Heart left ventricle (tissue), 16 donors: ENCODE results near the gene ADAD1. TPM values are rescaled to one million over a fixed set of nuclear protein-coding genes. Genes with fewer than 3 reads are reported as not detected.

Experiments used
- ATAC-seq, 4 donors: fragments of 200-7000 bp; cut with Tn5 transposase; one replicate each; pipeline ENCODE4 v1.9.1; 2020 to 2022; ENCODE audit warnings: moderate library complexity in 4 of 4, mild to moderate bottlenecking in 3 of 4, moderate number of reproducible peaks in 1 of 4
- DNase-seq, 5 donors: peaks; one replicate each; pipeline ENCODE4 v3.0.0-alpha.2; 2020
- H3K27ac ChIP-seq, 12 donors: fragments of 200-600 bp; sonication (generic) in 4 of 12; one replicate each; pipeline versions ENCODE4 v1.5.0 to v1.8.0; 2016 to 2022; ENCODE audit warnings: mild to moderate bottlenecking in 2 of 12
- H3K27me3 ChIP-seq, 9 donors: fragments of 200-600 bp; sonication (generic) in 2 of 9; one replicate each; pipeline versions ENCODE4 v1.5.1 to v1.8.0; 2016 to 2022; ENCODE audit warnings: mild to moderate bottlenecking in 3 of 9
- H3K36me3 ChIP-seq, 9 donors: fragments of 200-600 bp; sonication (generic) in 2 of 9; one replicate each; pipeline versions ENCODE4 v1.5.0 to v1.8.0; 2018 to 2022; ENCODE audit warnings: mild to moderate bottlenecking in 2 of 9
- H3K4me1 ChIP-seq, 12 donors: fragments of 200-600 bp; sonication (generic) in 4 of 12; one replicate each; pipeline versions ENCODE4 v1.5.0 to v1.8.0; 2016 to 2022; ENCODE audit warnings: mild to moderate bottlenecking in 3 of 12
- H3K4me3 ChIP-seq, 12 donors: fragments of 200-600 bp; sonication (generic) in 4 of 12; one replicate each; pipeline versions ENCODE4 v1.5.0 to v1.8.0; 2017 to 2022; ENCODE audit warnings: mild to moderate bottlenecking in 9 of 12, moderate library complexity in 4 of 12
- H3K9me3 ChIP-seq, 12 donors: fragments of 200-600 bp; sonication (generic) in 4 of 12; one replicate each; pipeline versions ENCODE4 v1.5.0 to v1.8.0; 2016 to 2022; ENCODE audit warnings: mild to moderate bottlenecking in 1 of 12
- CTCF ChIP-seq, 12 donors: fragments of 200-600 bp; sonication (generic) in 4 of 12; IDR thresholded peaks; one replicate each; pipeline versions ENCODE4 v1.5.0 to v1.8.0; 2018 to 2022; ENCODE audit warnings: antibody characterized with exemption in 12 of 12, mild to moderate bottlenecking in 5 of 12
- POLR2A ChIP-seq, 2 donors: fragments of 450-650 bp; IDR thresholded peaks; one replicate each; pipeline ENCODE4 v1.6.1; 2017; ENCODE audit warnings: antibody characterized with exemption in 2 of 2, mild to moderate bottlenecking in 2 of 2, moderate library complexity in 2 of 2
- WGBS, 4 donors: extraction: QIAGEN DNeasy Blood & Tissue Kit in 2 of 4; methylation state at CpG; one replicate each; pipeline versions ENCODE4 v1.1.5 to v1.1.7; 2013 to 2018; 5-methylcytosine and 5-hydroxymethylcytosine counted together
- intact Hi-C, 10 donors: fragments of 100-400 bp; cut with DNase I; formaldehyde crosslinking; loops; one replicate each; pipeline versions ENCODE4 v1.11.1 to v1.14.2; 2022
- polyA plus RNA-seq, 2 donors: library from polyadenylated mRNA; stranded (reverse); fragments of 200-250 nt; gene quantifications; one replicate each; pipeline ENCODE4 v1.2.3, GENCODE V29; 2013
- total RNA-seq, 9 donors: library from RNA; depleted of rRNA in 2 of 9; stranded (reverse); fragments of >200 nt in 2 of 9; fragmentation: NEBNext Ultra II Directional in 3 of 9; extraction: Animal tissue kit (Norgen Biotek cat#: 25700) in 3 of 9; gene quantifications; one replicate each; pipeline versions ENCODE4 v1.1.0 to v1.2.4, GENCODE V29; 2016 to 2023
- donor health status: ischemic (EF 13 %, LVEDD 7.1; RV severe dilation, severe dysfunction).
- donor health status: healthy with polysubstance abuse.
- donor health status: DM: no; HTN: yes; CAD: no.
- donor health status: DM: no; HTN: no; CAD: no.
- donor health status: ischemic (EF 25% LVEDD 6.9; RV normal size, moderate dysfunction).
- donor health status: ischemic (EF 25% LVEDD 5.7; RV mildly dilated, moderate dysfunction).
- donor health status: healthy.
- donor health status: DM: yes; HTN: yes; CAD: no.
- donor health status: ischemic (EF 35%, LVEDD 5.7; RV mildly dilated, moderate dysfunction).
- donor health status: nonischemic (EF 11% LVEDD 7.7; RV severe dilation, severe dysfunction).
- donor health status: DM: yes; HTN: yes; CAD: no.
- donor health status: PGD.
- donor health status: ischemic (EF 29% LVEDD 5.4; RV normal size, mild dysfunction).
- donor health status: nonischemic (EF 23%, LVEDD 6.1; RV moderate dilation, normal function).

ADAD1 gene
- total and polyA plus RNA-seq, 11 donors: not detected

GRCh38 chr4:122434285-122434684 lies 55.5 kb downstream of the ADAD1 start:
- TF ChIP-seq CTCF (IDR thresholded peaks at IDR 0.05): no peak
- TF ChIP-seq POLR2A (IDR thresholded peaks at IDR 0.05): no peak
- Histone ChIP-seq H3K36me3 (no peaks in the 10 kb centered on the region), H3K4me1 (no peaks in the 10 kb centered on the region), H3K4me3 (no peak overlapping the region), H3K27ac (no peak overlapping the region), H3K27me3 (no peaks in the 10 kb centered on the region), H3K9me3 (no peaks in the 10 kb centered on the region)
- DNase-seq (no peak), ATAC-seq (no peak)
- intact Hi-C loops: no loop called here
- WGBS, 4 donors: 71 to 77% (median 74%) methylated on average over 3 of the region's 3 CpGs

- Histone ChIP-seq H3K4me3 (no peak overlapping the region), H3K4me1 (no peaks in the 10 kb centered on the region), H3K9me3 (no peaks in the 10 kb centered on the region), H3K36me3 (no peaks in the 10 kb centered on the region), H3K27ac (no peak overlapping the region), H3K27me3 (no peaks in the 10 kb centered on the region)
- no peak for DNase-seq
- ATAC-seq: no peak
- no peak for TF ChIP-seq CTCF (IDR thresholded peaks at IDR 0.05)
- no peak for TF ChIP-seq POLR2A (IDR thresholded peaks at IDR 0.05)
- intact Hi-C loops: no loop called here
These were observed 72.0 kb downstream of the ADAD1 start for GRCh38 chr4:122450847-122451246.

GRCh38 chr4:122453384-122453995 lies 74.7 kb downstream of the ADAD1 start:
- WGBS, 4 donors: 24 to 48% (median 44%) methylated on average over 1 of the region's 1 CpG
- H3K4me3 ChIP-seq: no peak overlapping the region
- TF ChIP-seq POLR2A (IDR thresholded peaks at IDR 0.05) (no peak), CTCF (IDR thresholded peaks at IDR 0.05) (no peak)
- no peak overlapping the region for H3K27ac ChIP-seq
- intact Hi-C loops: no loop called here
- DNase-seq (no peak), ATAC-seq (no peak)
- no peaks in the 10 kb centered on the region for H3K27me3 ChIP-seq
- no peaks in the 10 kb centered on the region for H3K36me3 ChIP-seq
- H3K9me3 ChIP-seq: no peaks in the 10 kb centered on the region
- peaks cover 0 to 7% (median 0%) of the 10 kb centered on the region in 12 donors for H3K4me1 ChIP-seq

GRCh38 chr4:122456231-122457116 lies 77.7 kb downstream of the ADAD1 start, which contains the start of gene IL2:
IL2 (minus strand) TSS chr4:122456725; CDS start chr4:122456440, 285 bp downstream.
- H3K27ac ChIP-seq: no peak within 1 kb of the TSS
- 81 to 91% (median 83%) methylated on average over 2 of the region's 2 CpGs for WGBS, 4 donors
- no peaks in the 10 kb centered on the region for H3K9me3 ChIP-seq
- TF ChIP-seq CTCF (IDR thresholded peaks at IDR 0.05) (no peak), POLR2A (IDR thresholded peaks at IDR 0.05) (no peak)
- ATAC-seq (no peak), DNase-seq (no peak)
- H3K4me3 ChIP-seq: no peak within 1 kb of the TSS
- intact Hi-C loops: no loop called here
- no peaks in the 10 kb centered on the region for H3K27me3 ChIP-seq
- peaks cover 0 to 15% (median 0%) of the 10 kb centered on the region in 12 donors for H3K4me1 ChIP-seq
- no peaks in the 10 kb centered on the region for H3K36me3 ChIP-seq
